ENCODE data around the gene TAL1. TPM values are rescaled to one million over a fixed set of nuclear protein-coding genes. Genes with fewer than 3 reads are reported as not detected.

Gene TAL1
- total and polyA plus RNA-seq, 2 of the 13 experiments (the other 11 are each of a cell fraction or from before 2014, with no cell fraction given), result 0.05 TPM; not detected in 1

DNA sequence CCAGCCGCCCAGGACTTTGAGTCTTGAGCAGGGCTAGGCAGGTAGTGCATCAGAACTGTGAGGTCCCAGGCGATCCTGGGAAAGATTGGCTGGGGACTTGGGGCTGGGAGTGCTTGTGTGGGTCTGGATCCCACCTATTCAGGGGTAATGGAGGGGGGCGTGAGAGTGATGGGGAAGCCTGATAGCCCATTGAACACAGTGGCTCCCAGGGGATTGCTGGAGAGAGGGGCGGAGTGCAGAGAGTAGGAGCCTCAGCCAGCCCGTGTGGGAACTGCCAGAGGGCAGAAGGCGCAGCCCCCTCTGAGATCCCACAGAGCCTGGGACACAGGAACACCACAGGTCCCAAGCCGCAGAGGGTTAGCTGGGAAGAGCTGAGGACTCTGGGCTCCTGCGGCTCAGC lies 22.9 kb downstream of the TAL1 start:
- WGBS (ENCODE audit: low lambda C conversion rate), result 41% methylated on average over 6 of the region's 8 CpGs
- Histone ChIP-seq H4K20me1 (ENCODE audit: insufficient read depth, low read length) (no peaks in the 10 kb centered on the region), H3K9me3 (ENCODE audit: low read length) (no peaks in the 10 kb centered on the region), H3K36me3 (replicated peaks in 1 of 2; ENCODE audit: control insufficient read depth in 1 of 2, insufficient read depth in 2 of 2, low read length in 2 of 2) (no peaks in the 10 kb centered on the region), H3K4me1 (ENCODE audit: insufficient read depth, low read length) (peaks cover 24% of the 10 kb centered on the region), H3K4me2 (ENCODE audit: low read depth, low read length) (no peak overlapping the region), H2AFZ (ENCODE audit: low read length) (no peak overlapping the region), H3K4me3 (replicated peaks in 1 of 3; ENCODE audit: insufficient read depth in 1 of 3, low read depth in 2 of 3, low read length in 3 of 3) (no peak overlapping the region), H3K9ac (ENCODE audit: insufficient read depth, low read depth, low read length) (no peak overlapping the region), H3K79me2 (ENCODE audit: insufficient read depth, low read length) (no peaks in the 10 kb centered on the region), H3K27ac (ENCODE audit: extremely low read length, insufficient read depth, low read length) (no peak overlapping the region), H3K27me3 (ENCODE audit: control insufficient read depth in 1 of 2, insufficient read depth in 2 of 2, low read length in 2 of 2) (peaks cover 6 to 34% of the 10 kb centered on the region in 2 experiments; a peak in 3 of 5 replicates)
- ATAC-seq, result no peak
- intact Hi-C loops (cut with micrococcal nuclease; ENCODE audit: unreplicated experiment), result no loop called here
- POLR2A ChIA-PET, result no interaction called here
- DNase-seq (ENCODE audit: low spot score), result no peak
- CTCF ChIA-PET (ENCODE audit: low intra/inter-chr PET ratio, low total read pairs), result no interaction called here
- in situ Hi-C loops (cut with HindIII; ENCODE audit: extremely low pct_ligation_motif_present, low pct_unique_long_range_greater_than_20kb), result no loop called here
- no peak for FAIRE-seq
- no TSS peak for BruUV-seq (replicated peaks)
- no peak for TF ChIP-seq ZNF614 (CRISPR knock-in tag; IDR thresholded peaks at IDR 0.05; ENCODE audit: borderline replicate concordance)
- no peak for TF ChIP-seq NFYC (CRISPR knock-in tag; IDR thresholded peaks at IDR 0.05)
- TF ChIP-seq MIXL1 (CRISPR knock-in tag; IDR thresholded peaks at IDR 0.05), result no peak
- no peak for TF ChIP-seq ZNF121 (CRISPR knock-in tag; IDR thresholded peaks at IDR 0.05)
- TF ChIP-seq MZF1 (CRISPR knock-in tag; IDR thresholded peaks at IDR 0.05; ENCODE audit: borderline replicate concordance), result no peak
- TF ChIP-seq ZNF713 (CRISPR knock-in tag; IDR thresholded peaks at IDR 0.05), result no peak
- TF ChIP-seq, protein P1, sequence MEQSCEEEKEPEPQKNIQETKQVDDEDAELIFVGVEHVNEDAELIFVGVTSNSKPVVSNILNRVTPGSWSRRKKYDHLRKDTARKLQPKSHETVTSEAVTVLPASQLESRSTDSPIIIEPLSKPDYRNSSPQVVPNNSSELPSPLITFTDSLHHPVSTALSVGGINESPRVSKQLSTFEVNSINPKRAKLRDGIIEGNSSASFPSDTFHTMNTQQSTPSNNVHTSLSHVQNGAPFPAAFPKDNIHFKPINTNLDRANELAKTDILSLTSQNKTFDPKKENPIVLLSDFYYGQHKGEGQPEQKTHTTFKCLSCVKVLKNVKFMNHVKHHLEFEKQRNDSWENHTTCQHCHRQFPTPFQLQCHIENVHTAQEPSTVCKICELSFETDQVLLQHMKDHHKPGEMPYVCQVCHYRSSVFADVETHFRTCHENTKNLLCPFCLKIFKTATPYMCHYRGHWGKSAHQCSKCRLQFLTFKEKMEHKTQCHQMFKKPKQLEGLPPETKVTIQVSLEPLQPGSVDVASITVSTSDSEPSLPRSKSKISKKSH (CRISPR knock-in tag; IDR thresholded peaks at IDR 0.05; ENCODE audit: borderline replicate concordance), result no peak
- TF ChIP-seq KLF9 (CRISPR knock-in tag; IDR thresholded peaks at IDR 0.05; ENCODE audit: low read depth), result no peak
- no peak for TF ChIP-seq ZNF678 (CRISPR knock-in tag; IDR thresholded peaks at IDR 0.05)
- TF ChIP-seq HOXD1 (CRISPR knock-in tag; IDR thresholded peaks at IDR 0.05), result no peak
- no peak for TF ChIP-seq NRL (CRISPR knock-in tag; IDR thresholded peaks at IDR 0.05; ENCODE audit: borderline replicate concordance)
- TF ChIP-seq FOXC1 (CRISPR knock-in tag; IDR thresholded peaks at IDR 0.05; ENCODE audit: borderline replicate concordance), result no peak
- TF ChIP-seq RELA (CRISPR knock-in tag; IDR thresholded peaks at IDR 0.05), result no peak
- TF ChIP-seq, protein P2, sequence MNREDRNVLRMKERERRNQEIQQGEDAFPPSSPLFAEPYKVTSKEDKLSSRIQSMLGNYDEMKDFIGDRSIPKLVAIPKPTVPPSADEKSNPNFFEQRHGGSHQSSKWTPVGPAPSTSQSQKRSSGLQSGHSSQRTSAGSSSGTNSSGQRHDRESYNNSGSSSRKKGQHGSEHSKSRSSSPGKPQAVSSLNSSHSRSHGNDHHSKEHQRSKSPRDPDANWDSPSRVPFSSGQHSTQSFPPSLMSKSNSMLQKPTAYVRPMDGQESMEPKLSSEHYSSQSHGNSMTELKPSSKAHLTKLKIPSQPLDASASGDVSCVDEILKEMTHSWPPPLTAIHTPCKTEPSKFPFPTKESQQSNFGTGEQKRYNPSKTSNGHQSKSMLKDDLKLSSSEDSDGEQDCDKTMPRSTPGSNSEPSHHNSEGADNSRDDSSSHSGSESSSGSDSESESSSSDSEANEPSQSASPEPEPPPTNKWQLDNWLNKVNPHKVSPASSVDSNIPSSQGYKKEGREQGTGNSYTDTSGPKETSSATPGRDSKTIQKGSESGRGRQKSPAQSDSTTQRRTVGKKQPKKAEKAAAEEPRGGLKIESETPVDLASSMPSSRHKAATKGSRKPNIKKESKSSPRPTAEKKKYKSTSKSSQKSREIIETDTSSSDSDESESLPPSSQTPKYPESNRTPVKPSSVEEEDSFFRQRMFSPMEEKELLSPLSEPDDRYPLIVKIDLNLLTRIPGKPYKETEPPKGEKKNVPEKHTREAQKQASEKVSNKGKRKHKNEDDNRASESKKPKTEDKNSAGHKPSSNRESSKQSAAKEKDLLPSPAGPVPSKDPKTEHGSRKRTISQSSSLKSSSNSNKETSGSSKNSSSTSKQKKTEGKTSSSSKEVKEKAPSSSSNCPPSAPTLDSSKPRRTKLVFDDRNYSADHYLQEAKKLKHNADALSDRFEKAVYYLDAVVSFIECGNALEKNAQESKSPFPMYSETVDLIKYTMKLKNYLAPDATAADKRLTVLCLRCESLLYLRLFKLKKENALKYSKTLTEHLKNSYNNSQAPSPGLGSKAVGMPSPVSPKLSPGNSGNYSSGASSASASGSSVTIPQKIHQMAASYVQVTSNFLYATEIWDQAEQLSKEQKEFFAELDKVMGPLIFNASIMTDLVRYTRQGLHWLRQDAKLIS (CRISPR knock-in tag; IDR thresholded peaks at IDR 0.05), result no peak
- TF ChIP-seq EZH2 (conservative IDR thresholded peaks at IDR 0.05; ENCODE audit: low read depth, low read length), result no peak
- no peak for TF ChIP-seq CBFB (CRISPR knock-in tag; IDR thresholded peaks at IDR 0.05)
- no peak for TF ChIP-seq ZFY (CRISPR knock-in tag; IDR thresholded peaks at IDR 0.05)
